Frontal cortex (tissue), 4 donors: ENCODE measurements around the gene TASP1. TPM values are rescaled to one million over a fixed set of nuclear protein-coding genes. Genes with fewer than 3 reads are reported as not detected.
"Not testable (repeated sequence)": the region's sequence is repeated elsewhere in the genome, so short reads cannot be mapped to it uniquely, and the experiment has no call there.

Experiments
- DNase-seq, 2 donors: peaks; one replicate each; pipeline ENCODE4 v3.0.0; 2012; ENCODE audit warnings: low spot score in 2 of 2
- FAIRE-seq: peaks from 2 replicates; lab custom pipeline; 2012; peaks lifted over from hg19 to GRCh38; lab: Jason Lieb, UNC
- total RNA-seq: library from RNA; depleted of rRNA; stranded (reverse); fragments of >200 nt; gene quantifications from one replicate; pipeline ENCODE4 v1.2.3, GENCODE V29; 2014
- donor health status: control.
- donor health status: control.
- donor health status: control.

Gene TASP1
- total RNA-seq, 1 donor from 2014 or later, result 30.6 TPM

DNA sequence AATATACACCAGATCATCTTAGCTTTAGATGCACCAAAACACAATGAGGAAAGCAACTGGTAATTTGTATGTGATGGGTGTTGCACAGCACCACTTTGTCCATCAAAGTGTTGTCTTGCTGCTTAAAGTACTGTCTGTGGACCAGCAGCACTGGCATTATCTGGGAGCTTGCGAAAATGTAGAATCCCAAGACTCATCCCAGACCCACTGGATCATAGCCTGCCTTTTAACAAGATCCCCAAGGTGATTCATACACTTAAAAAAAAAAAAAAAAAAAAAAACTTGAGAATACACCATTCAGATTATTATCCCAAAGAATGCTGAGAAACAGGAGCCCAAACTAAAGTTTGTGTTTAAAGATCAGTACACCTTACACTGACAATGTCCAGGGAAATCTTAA lies 123.4 kb downstream of the TASP1 start:
- DNase-seq (no peak), FAIRE-seq (no peak)

DNA sequence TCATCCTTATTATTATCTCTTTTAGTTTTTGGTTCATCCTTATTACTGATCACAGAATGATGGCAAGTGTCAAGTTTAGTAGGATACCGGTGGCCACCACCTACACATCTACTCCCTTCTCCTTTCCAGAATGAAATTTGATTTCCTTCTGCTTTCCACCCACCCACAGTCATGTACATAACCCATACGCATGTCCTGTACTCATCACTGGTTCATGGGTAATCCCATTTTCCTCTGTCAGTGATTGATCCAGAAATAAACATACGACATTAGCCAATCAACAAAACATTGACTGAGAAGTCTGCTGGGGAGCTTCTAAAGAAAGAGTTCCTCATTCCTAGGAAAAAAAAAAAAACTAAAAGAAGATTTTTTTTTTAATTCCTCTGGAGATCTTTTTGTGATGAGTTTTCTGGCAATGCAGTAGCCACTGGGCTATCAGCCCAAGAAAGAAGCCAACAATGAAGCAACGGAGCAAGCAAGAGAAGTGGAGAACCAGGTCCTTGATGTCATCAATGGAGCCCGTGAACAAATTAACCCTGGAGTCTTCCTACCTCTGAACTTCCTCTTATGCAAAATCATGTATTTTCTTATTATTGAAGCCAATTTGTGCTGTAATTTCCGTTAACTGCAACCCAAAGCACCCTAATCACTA lies 127.8 kb downstream of the TASP1 start:
- DNase-seq, result no peak
- FAIRE-seq, result no peak

DNA sequence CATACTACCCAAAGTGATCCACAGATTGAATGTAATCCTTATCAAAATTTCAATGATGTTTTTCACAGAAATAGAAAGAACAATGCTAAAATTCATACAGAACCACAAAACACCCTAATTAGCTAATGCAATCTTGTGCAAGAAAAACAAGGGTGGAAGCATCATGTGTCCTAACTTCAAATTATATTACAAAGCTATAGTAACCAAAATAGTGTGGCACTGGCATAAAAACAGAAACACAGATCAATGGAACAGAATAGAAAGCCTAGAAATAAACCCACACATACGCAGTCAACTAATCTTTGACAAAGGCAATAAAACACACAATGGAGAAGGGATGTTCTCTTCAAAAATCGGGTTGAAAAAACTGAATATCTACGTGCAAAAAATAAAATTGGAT lies 131.1 kb downstream of the TASP1 start:
- no peak for FAIRE-seq
- no peak for DNase-seq

DNA sequence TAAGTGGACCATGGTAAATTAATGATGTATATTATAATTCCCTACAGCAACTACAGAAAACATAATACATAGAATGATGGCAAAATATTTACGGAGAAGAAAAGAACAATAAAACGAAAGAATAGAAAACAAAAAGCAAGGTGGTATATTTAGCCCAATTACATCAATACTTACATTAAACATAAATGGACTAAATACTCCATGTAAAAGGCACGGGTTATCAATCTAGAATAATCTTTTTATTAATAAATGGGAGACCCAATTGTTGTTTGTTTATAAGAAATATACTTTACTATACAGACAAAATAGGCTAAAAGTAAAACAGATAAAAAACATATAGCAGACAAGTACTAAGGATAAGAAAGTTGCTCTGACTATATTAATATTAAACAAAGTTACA lies 137.2 kb downstream of the TASP1 start:
- DNase-seq (no peak), FAIRE-seq (no peak)

DNA sequence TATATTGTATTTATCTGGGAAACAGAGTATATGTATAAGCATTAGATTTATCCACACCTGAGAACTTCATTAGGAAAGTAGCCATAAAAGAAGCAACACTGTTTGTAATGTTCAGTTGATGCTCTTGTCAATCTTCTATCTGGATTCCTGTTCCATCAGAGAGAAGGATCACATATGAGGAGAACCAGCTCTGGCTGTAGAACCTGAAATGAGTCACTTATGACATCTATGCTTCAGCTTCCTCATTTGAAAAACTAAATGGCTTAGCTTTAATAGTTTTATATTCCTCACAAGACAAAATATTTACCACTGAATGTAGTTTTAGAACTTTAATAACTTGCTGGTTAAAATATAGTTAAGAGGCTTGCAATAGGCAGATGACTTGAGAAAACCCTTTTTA lies 144.7 kb downstream of the TASP1 start:
- no peak for FAIRE-seq
- no peak for DNase-seq

DNA sequence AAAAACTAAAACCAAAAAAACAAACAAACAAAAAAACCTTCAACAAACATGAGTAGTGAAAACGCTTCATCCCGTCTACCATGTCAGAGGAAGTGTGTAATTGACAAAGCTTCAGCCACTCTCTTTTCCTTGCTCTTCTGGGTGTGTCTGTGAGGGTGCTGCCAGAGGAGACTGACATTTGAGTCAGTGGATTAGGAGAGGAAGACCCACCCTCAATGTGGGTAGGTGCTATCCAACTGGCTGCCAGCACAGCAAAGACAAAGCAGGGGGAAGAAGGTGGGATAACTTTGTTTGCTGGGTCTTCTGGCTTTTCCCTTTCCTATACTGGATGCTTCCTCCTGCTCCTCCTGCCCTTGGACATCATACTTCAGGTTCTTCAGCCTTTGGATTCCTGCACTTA lies 145.6 kb downstream of the TASP1 start:
- DNase-seq (no peak), FAIRE-seq (no peak)

DNA sequence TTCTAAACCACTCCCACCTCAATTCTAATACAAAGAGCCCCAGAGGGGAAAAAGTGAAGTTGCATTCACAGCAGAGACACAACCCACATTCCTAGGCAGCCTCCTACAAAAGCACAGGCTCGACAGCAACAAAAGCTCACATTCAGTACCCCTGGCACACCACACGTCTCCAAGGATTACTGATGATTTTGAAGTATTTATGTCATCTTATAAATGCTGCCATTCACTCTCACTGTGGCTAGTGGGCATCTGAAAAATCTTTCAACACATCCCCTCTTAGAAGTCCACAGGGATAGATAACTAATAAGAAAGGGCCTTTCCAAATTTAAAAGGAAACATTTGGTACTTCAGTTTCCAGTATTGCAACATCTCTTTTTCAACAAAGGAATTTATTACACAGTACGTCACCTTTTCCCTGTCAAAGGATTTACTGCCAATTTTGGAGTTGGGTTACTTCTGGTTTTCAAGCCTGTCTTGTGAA lies 146.7 kb downstream of the TASP1 start:
- DNase-seq (no peak), FAIRE-seq (no peak)

DNA sequence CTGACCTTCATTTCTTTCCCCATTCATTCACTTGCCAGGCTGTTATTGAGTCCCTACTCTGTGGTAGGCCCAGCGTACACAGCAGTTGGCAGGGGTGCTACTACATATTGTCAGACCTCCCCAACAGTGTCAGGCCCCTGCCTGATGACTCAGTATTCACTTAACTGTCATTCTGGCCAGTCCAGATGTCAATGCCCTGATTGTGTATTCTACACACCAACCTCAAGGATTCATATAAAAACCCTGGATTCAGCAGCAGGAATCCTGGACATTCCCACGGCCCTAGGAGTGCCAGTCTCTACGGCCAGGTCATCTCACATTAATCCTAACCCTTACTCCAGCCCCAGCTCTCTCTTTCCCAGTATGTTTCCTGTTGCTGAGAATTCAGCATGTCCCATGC lies 151.5 kb downstream of the TASP1 start:
- DNase-seq, result no peak
- FAIRE-seq, result no peak

DNA sequence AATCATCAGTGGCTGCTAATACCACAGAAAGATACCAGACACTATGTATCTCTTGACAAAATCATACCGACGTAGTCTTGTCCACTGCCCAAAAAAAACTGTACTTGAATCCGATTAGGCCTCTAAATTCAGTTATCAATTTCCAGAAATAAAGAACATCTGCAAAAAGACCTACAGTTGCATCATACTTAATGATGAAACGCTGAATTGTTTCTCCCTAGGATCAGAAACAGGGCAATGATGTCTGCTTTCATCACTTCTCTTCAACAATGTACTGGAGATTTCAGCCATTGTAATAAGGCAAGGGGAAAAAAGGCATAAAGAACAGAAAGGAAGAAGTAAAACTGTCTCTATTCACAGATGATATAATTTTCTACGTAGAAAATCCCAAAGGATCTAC lies 152.0 kb downstream of the TASP1 start:
- FAIRE-seq (no peak), DNase-seq (no peak)

DNA sequence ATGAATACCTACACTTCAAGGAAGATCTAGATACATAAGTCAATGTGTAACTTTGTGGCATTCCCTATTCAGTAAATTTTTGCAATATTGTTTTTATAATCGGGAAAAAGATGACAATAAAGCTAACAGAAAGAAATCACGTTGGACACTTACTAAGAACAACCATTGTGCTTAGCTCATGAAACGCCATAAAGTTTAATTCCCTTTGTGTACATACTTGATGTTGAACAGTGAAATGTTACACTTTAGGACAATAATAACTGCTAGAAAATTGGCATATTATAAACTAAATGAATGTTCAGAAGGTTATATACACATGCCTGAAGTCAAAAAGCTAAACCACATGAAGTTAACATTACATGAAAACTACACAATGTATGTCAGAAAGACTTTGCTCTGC lies 153.2 kb downstream of the TASP1 start:
- DNase-seq, result no peak
- no peak for FAIRE-seq

DNA sequence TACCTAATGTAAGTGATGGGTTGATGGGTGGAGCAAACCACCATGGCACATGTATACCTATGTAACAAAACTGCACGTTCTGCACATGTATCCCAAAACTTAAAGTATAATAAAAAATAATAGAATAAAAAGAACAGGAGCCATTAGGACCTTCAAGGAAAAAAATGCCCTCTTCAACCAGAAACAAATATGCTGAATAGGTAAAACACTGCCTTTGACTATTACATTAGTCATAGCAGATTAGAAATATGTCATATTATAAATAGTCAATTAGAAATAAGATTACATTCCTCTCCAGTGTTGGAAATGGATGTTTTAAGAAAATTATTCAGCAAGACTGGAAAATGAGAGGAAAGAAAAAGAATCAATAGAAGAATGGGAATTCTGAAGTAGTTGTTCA lies 153.7 kb downstream of the TASP1 start:
- not testable (repeated sequence) for FAIRE-seq, DNase-seq

DNA sequence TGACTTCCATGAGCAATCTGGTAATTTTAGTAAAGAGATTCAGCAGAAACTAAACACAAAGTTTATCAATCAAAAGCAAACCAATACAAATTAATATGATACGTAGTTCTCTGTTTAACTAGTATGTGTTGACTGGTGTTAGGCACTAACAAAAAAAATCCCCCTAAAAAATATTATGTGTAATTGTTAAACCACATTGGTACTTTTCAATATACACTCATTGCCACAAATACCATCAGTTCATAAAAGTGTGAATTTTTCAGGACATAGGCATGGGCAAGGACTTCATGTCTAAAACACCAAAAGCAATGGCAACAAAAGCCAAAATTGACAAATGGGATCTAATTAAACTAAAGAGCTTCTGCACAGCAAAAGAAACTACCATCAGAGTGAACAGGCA lies 155.3 kb downstream of the TASP1 start:
- not testable (repeated sequence) for DNase-seq, FAIRE-seq

DNA sequence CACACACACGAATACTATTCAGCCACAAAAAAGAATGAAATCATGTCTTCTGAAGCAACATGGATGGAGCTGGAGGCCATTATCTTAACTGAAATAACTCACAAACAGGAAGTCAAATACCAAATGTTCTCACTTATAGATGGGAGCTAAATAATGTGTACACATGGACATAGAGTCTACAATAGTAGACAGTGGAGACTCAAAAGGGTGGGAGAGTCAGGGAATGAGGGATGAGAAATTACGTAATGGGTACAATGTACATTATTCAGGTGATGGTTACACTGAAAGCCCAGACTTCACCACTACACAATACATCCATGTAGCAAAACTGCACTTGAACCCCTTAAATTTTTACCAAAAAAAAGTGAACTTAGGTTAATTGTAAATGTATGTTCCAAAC lies 160.4 kb downstream of the TASP1 start:
- FAIRE-seq (no peak), DNase-seq (no peak)

DNA sequence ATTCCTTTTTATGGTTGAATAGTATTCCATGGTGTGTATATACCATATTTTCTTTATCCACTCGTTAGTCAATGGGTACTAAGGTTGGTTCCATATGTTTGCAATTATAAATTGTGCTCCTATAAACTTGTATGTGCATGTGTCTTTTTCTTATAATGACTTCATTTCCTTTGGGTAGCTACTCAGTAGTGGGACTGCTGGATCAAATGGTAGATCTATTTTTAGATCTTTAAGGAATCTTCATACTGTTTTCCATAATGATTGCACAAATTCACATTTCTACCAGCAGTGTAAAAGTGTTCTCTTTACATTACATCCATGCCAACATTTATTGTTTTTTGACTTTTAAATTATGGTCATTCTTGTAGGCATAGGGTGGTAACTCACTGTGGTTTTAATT lies 164.3 kb downstream of the TASP1 start:
- no peak for FAIRE-seq
- no peak for DNase-seq

DNA sequence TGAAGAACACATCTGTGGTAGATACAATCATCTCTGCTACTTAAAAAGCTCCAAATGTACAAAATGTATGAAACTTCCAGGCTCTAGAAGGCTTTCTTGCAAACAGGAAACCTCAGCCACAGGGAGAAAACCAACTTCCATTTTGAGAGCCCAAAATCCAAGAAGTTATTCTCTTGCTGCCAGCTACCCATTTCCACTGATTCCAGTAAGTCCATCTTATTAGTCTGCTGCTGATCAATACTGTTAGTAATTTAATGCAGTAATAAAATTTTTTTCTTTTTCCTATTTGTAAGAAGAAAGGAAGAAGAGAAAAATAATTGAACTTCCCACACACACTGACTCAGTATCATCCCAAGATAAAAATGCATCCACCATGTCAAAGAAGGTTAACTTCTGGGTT lies 169.5 kb downstream of the TASP1 start:
- no peak for FAIRE-seq
- no peak for DNase-seq

DNA sequence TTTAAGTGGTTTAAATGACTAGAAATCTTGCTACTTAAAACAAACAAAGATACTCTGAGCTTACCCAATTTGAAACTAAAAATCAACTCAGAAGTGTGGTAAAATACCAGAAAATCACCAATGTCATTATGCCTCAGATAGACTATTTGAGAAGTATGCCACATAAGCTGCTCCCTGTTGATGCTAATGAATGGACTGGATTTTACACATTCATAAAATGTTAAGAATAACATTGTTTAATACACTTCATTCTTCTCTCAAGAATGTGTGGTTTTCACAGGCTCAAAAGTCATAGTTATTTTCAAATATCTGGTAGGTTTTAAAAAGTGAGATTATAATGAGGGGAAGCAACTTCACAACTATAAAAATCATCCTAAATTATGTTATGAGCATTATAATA lies 170.6 kb downstream of the TASP1 start:
- FAIRE-seq (no peak), DNase-seq (no peak)

DNA sequence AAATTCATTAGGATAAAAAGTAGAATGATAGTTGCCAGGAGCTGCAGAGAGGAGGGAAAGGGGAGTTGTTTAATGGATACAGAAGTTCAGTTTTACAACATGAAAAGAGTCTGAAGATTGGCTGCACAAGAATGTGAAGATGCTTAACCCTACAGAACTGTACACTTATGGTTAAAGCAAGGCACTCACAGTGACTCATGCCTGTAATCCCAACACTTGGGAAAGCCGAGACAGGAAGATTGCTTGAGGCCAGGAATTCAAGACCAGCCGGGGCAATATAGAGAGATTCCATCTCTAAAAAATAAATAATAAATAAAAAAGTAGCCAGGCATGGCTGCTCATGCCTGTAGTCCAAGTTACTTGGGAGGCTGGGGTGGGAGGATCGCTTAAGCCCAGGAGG lies 174.0 kb downstream of the TASP1 start:
- FAIRE-seq (no peak), DNase-seq (no peak)

DNA sequence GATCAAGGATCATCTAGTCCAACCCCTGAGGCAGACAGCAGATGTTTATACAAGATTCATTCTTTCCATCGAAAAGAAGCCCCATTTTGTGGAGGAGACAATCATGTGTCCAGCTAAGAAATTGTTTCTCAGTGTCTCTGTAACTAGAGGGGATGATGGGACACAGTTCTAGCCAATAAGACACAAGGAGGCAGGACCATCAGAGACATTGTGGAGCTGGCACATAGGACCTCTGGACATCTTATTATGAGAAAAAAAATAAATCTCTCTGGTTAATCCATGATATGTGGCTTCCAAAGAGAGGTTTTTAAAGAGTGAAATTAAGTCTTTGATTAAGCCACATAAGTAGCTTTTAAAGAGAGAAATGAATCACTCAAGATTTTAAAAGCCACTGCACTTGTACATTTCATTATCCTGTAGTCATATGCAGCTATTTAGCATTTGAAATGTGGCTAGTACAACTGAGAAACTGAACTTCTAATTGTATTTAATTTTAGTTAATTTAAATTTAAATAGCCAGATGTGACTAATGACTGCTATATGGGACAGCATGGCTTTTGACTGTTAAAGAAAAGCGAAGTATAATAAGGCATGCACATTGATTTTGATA lies 176.8 kb downstream of the TASP1 start:
- DNase-seq, result no peak
- FAIRE-seq, result no peak

DNA sequence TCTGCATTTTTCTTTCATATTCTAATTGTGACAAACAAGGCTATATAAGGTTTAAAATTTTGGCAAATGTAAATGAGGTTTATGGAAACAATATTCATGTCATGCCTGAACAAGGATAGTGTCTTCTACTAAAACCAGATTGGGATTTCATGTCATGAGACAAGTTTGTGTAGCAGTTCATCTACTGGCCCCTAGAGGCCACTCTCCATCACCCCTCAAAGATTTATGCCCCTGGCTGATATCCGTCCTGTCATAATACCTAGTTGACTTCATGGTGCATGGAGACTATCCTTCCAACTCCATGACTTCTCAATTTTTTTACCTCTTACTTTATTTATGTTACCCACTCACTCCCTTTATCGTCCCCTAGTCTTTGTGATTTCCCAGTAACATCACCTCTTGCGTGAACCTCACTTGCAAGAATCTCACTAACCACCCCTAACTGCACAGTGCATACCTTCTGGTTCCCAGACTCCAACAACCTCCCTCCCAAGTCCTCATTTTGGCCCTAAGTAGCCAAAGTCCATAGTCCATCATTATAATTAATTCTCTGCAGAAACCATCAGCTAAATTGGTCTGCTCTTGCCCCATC lies 179.8 kb downstream of the TASP1 start:
- no peak for FAIRE-seq

DNA sequence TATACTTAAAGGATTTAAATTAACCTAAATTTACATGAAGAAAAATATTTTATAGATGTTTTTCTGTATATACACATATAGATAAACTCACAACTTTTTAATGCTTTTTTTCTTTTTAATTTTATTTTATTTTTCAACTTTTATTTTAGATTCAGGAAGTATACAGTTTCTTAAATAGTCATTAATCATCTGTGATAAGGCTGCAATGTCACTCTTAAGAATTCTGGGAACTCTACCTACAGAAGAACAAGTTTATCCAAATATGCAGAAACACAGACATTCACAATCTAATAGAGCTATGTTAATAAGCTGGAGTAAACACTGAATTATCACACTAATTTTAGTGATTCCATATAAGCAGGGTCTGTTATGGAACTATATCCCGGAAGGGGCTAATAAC lies 181.2 kb downstream of the TASP1 start:
- DNase-seq (no peak), FAIRE-seq (peak; percentile 87)

More for the DNA sequence above, 179.8 kb downstream of the TASP1 start:
- no peak for DNase-seq

DNA sequence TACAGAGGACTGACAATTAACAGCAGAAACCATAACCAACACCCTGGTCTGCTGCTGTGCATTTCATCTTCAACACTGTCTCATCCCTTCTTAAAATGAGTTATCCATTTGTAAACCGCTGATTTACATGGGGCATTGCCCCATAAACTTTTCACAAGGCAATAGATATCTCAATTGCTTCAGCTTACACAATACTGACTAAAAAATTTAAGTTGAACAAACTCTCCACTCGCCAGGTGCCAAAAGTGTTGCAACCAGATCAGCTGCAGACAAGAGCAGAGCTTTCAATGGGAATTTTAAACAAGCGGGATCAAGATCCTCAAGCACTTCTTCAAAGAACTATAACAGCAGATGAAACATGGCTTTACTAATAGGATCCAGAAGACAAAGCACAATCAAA lies 183.0 kb downstream of the TASP1 start:
- DNase-seq, result no peak
- no peak for FAIRE-seq

DNA sequence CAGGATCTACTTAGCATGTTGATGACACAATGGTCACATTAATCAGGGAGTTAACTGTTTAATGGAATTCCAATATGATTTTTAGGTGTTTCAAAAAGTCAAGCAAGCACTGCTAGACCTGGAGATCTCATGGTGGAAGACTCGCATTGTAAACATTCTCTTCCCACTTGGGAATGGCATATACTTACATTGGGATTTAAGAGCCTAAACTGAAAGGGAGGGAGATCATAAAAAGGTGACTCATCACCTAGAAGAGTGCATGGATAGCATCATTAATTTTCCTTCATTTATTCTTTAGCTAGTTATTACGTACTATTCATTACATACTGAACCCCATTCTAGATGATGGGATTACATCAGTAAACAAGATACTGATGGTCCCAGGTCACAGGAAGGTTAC lies 185.4 kb downstream of the TASP1 start:
- DNase-seq (no peak), FAIRE-seq (no peak)
